ENCODE results near the gene MUC6.

Gene MUC6

GRCh38 chr11:1027483-1028290 is 8.8 kb downstream of the MUC6 start:
- no peak overlapping the region for H3K27ac ChIP-seq
- H2AFZ ChIP-seq (ENCODE audit: low read depth), result no peak overlapping the region
- H3K4me3 ChIP-seq (IDR thresholded peaks at IDR 0.05; ENCODE audit: insufficient read depth, low read depth, low read length), result no peak overlapping the region
- peaks cover 8% of the 10 kb centered on the region; the same call in 1 of the 2 replicates for H3K27me3 ChIP-seq (ENCODE audit: insufficient read depth, low read depth)
- H4K20me1 ChIP-seq (ENCODE audit: insufficient read depth), result no peaks in the 10 kb centered on the region
- H3K9ac ChIP-seq, result no peak overlapping the region
- H3K79me2 ChIP-seq (ENCODE audit: insufficient read depth, low read depth), result no peaks in the 10 kb centered on the region
- TF ChIP-seq CTCF (conservative IDR thresholded peaks at IDR 0.05; ENCODE audit: low read depth, low read length), result no peak
- H3K4me1 ChIP-seq (ENCODE audit: low read depth, poor library complexity, severe bottlenecking), result no peaks in the 10 kb centered on the region
- no peak overlapping the region for H3K4me2 ChIP-seq
- no peaks in the 10 kb centered on the region for H3K36me3 ChIP-seq (ENCODE audit: insufficient read depth)

GRCh38 chr11:1026641-1027482 is 9.7 kb downstream of the MUC6 start:
- Histone ChIP-seq H3K4me2 (no peak overlapping the region), H3K27ac (no peak overlapping the region), H3K79me2 (ENCODE audit: insufficient read depth, low read depth) (no peaks in the 10 kb centered on the region), H3K4me1 (ENCODE audit: low read depth, poor library complexity, severe bottlenecking) (no peaks in the 10 kb centered on the region), H2AFZ (ENCODE audit: low read depth) (no peak overlapping the region), H3K4me3 (IDR thresholded peaks at IDR 0.05; ENCODE audit: insufficient read depth, low read depth, low read length) (no peak overlapping the region), H3K36me3 (ENCODE audit: insufficient read depth) (no peaks in the 10 kb centered on the region), H3K9ac (no peak overlapping the region), H3K27me3 (ENCODE audit: insufficient read depth, low read depth) (peaks cover 5% of the 10 kb centered on the region; the same call in 1 of the 2 replicates), H4K20me1 (ENCODE audit: insufficient read depth) (no peaks in the 10 kb centered on the region)
- TF ChIP-seq CTCF (conservative IDR thresholded peaks at IDR 0.05; ENCODE audit: low read depth, low read length), result no peak

- Histone ChIP-seq H3K27ac (no peak overlapping the region), H3K9ac (no peak overlapping the region), H3K27me3 (ENCODE audit: insufficient read depth, low read depth) (peaks cover 5% of the 10 kb centered on the region; the same call in 1 of the 2 replicates), H3K4me3 (IDR thresholded peaks at IDR 0.05; ENCODE audit: insufficient read depth, low read depth, low read length) (no peak overlapping the region), H2AFZ (ENCODE audit: low read depth) (no peak overlapping the region), H3K79me2 (ENCODE audit: insufficient read depth, low read depth) (no peaks in the 10 kb centered on the region), H3K36me3 (ENCODE audit: insufficient read depth) (no peaks in the 10 kb centered on the region), H3K4me2 (no peak overlapping the region), H3K4me1 (ENCODE audit: low read depth, poor library complexity, severe bottlenecking) (no peaks in the 10 kb centered on the region), H4K20me1 (ENCODE audit: insufficient read depth) (no peaks in the 10 kb centered on the region)
- no peak for TF ChIP-seq CTCF (conservative IDR thresholded peaks at IDR 0.05; ENCODE audit: low read depth, low read length)
These were observed 10.4 kb downstream of the MUC6 start for GRCh38 chr11:1026163-1026450.

GRCh38 chr11:1025410-1026162 is 10.9 kb downstream of the MUC6 start:
- H3K9ac ChIP-seq, result no peak overlapping the region
- H3K36me3 ChIP-seq (ENCODE audit: insufficient read depth), result no peaks in the 10 kb centered on the region
- H3K4me3 ChIP-seq (IDR thresholded peaks at IDR 0.05; ENCODE audit: insufficient read depth, low read depth, low read length), result no peak overlapping the region
- no peak for TF ChIP-seq CTCF (conservative IDR thresholded peaks at IDR 0.05; ENCODE audit: low read depth, low read length)
- H3K27ac ChIP-seq, result no peak overlapping the region
- no peaks in the 10 kb centered on the region for H3K79me2 ChIP-seq (ENCODE audit: insufficient read depth, low read depth)
- peaks cover 5% of the 10 kb centered on the region; the same call in 1 of the 2 replicates for H3K27me3 ChIP-seq (ENCODE audit: insufficient read depth, low read depth)
- no peak overlapping the region for H3K4me2 ChIP-seq
- H4K20me1 ChIP-seq (ENCODE audit: insufficient read depth), result no peaks in the 10 kb centered on the region
- H3K4me1 ChIP-seq (ENCODE audit: low read depth, poor library complexity, severe bottlenecking), result no peaks in the 10 kb centered on the region
- H2AFZ ChIP-seq (ENCODE audit: low read depth), result no peak overlapping the region
